Ramos (cell line): ENCODE results near the gene TBC1D16.
"Not testable (repeated sequence)": the region's sequence is repeated elsewhere in the genome, so short reads cannot be mapped to it uniquely, and the experiment has no call there.

Source experiments
- in situ Hi-C: fragments of 300-500 bp; cut with MboI; formaldehyde crosslinking; loops from one replicate; pipeline ENCODE4 v1.14.3; 2022; ENCODE audit warnings: low sequenced_read_pairs; ENCODE audit not compliant: unreplicated experiment

The TBC1D16 gene

GRCh38 chr17:80053102-80053501 lies 17.4 kb upstream of the TBC1D16 start:
- in situ Hi-C loops = no loop called here

DNA sequence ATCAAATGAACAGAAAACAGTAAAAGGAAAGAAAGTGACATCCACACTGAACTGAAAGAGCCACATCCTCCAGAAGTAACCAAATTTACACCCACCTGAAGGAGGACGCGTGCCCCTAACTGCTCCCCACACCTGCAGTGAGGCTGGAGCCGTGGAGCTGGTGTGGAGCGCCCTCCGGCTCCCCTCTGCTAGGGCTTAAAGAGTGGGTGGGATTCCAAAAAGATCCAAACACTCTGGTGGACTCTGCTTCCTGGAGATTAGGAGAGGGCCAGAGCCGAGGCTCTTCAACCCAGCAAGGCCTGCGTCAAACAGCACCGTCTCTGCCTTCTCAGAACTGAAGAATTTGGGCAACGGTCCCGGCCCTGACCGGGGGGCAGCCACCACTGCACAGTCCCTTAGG lies 16.0 kb upstream of the TBC1D16 start:
- in situ Hi-C loops = no loop called here

- in situ Hi-C loops = no loop called here
These were observed 15.0 kb upstream of the TBC1D16 start for GRCh38 chr17:80050706-80051105.

DNA sequence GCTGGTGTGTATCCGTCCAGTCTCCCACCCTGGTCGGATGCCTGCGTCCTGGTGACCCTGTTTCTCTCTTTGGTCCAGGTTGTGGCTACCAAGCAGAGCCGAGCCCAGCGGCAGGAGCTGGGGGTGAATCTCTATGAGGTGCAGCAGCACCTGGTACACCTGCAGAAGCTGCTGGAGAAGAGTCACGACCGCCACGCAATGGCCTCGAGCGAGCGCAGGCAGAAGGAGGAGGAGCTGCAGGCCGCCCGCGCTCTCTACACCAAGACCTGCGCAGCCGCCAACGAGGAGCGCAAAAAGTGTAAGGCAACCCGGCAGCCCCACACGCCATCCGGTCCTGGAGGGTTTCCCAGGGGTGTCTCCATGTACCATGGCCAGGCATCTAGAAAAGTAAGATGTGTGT lies 14.3 kb upstream of the TBC1D16 start:
- in situ Hi-C loops = no loop called here

DNA sequence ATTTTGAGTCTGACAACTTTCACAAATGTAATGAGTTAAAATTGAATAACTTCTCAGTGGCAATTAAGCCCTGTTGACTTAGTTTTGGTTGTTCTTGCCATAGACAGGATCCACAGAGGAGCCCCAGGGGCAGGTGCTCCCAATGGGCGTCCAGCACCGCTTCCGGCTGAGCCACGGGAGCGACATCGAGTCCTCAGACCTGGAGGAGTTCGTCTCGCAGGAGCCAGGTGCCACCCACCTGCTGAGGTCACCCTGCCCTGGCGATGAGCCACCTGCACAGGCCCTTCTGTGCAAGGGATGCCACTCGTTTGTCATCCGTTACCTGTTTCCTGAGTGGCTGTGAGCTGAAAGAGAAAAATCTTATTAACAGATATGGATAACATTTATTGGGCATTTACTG lies 11.5 kb upstream of the TBC1D16 start:
- in situ Hi-C loops = no loop called here

- in situ Hi-C loops = not testable (repeated sequence)
These were observed 11.0 kb upstream of the TBC1D16 start for GRCh38 chr17:80046709-80047108.

DNA sequence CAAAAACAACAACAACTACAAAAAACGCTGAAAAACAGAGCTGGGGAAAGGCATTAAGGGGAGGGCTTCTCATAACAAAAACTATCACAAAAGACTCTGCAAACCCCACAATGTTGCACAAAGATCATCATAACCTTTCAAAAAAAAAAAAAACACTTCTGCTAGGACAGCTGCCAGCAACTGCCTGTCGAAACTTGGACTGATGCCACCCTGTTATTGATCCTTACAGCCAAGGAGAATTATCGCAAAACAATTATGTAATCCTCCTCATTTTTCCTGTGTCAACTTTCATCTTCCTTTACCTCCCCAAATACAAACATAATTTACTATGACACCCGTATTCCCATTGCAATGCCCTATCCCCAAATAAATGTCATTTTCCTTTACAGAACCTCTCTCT lies 10.0 kb upstream of the TBC1D16 start:
- in situ Hi-C loops = no loop called here

DNA sequence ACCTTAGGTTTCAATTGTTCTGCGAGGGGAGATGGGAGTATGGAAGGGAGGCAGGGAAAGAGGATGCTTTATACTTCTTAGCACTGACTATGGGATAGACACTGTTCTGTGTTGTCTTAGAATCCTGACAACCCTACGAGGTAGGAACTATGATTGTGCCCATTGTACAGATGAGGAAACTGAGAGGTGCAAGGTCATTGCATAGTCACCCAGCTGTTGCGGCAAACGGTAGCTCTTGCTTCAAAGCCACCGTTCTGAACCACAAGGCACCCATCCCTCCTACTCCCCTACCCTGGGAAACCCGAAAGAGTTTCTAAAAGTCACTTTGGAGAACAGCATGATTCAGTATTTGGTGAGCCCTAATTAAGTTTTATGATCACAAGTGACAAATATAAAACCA lies 8.3 kb upstream of the TBC1D16 start:
- in situ Hi-C loops = no loop called here

DNA sequence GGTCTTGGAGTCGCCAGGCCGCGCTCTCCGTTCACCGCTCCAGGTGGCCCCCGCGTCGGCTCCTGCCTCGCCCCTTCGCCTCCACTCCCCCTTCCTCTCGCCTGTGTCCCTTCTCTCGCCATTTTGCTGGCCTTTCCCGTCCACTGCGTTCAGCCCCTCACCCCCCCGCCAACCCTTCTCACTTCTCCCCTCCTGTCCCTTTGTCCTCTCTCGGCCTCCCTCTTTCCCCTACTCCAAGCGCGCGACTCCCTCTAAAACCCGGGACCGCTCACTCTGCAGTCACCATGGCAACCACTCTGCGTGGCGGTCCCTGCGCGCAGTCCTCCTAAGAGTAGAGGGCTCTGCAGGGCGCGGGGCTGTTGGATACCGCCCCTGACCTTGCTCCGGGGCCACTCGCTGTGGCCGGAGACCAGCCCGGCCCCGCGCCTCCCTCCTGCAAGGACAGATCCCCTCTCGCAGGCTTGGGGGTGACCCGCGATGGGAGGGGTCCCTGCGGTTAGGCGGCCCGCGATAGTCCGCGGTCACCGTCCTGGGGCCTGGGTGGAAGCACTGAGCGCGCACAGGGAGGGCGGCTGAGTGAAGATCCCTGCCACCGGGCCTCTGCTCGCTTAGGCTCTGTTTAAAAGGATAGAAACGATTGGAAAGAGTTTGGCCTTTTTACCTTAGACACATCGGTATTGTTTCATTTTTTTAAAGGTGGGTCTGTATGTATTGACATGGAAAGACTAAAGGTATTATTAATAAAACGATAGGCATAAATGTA lies 1.2 kb upstream of the TBC1D16 start:
- in situ Hi-C loops = no loop called here

DNA sequence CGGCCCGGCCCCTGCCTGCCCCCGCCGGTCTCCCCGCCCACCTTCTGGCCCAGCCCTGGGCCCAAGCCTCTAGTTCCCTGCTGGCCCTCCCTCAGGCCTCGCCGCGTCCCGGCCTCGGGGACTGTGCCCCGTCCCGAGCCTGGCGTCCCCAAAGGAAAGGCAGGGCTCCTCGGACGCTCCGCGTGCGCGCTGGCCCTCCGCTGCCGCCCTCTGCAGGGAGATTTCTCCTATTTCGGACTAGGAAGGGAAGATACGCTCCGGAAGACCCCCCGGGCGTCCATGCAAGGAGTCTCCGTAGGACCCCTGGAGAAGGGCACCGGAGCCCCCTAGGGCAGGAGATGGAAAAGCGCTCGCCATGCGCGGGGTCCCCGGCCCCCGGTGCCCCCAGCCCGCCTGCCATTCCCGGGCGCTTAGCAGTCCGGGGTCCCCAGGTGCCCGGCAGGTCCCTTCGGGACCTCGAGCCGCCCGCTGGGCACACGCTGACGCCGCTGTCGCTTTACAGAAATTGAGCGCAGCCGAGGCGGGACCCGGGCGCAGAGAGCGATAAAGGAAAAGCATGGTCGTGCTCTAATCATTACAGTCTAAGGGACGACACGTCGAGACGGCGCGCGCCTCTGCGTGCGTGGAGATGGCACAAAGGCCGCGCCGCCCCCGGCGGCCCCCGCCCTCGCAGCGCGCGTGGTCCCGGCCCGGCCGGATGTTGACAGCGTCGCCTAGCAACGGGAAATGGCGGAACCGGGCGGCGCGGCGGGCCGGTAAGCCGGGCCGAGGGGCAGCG lies 454 bp upstream of the TBC1D16 start, which contains the start of gene CCDC40:
TSS of gene CCDC40 (plus strand) at position 706 of the 778 bp plus-strand sequence. CDS start at position 727, 21 bp downstream.
- in situ Hi-C loops = no loop called here

GRCh38 chr17:80034791-80035686 lies 633 bp downstream of the TBC1D16 start:
- in situ Hi-C loops = no loop called here

GRCh38 chr17:80033840-80034239 lies 1.8 kb downstream of the TBC1D16 start:
- in situ Hi-C loops = no loop called here

- in situ Hi-C loops = no loop called here
These were observed 3.0 kb downstream of the TBC1D16 start for GRCh38 chr17:80032614-80033171.

- in situ Hi-C loops = no loop called here
These were observed 3.8 kb downstream of the TBC1D16 start for GRCh38 chr17:80031691-80032430.

- in situ Hi-C loops = no loop called here
These were observed 4.8 kb downstream of the TBC1D16 start for GRCh38 chr17:80030730-80031410.

DNA sequence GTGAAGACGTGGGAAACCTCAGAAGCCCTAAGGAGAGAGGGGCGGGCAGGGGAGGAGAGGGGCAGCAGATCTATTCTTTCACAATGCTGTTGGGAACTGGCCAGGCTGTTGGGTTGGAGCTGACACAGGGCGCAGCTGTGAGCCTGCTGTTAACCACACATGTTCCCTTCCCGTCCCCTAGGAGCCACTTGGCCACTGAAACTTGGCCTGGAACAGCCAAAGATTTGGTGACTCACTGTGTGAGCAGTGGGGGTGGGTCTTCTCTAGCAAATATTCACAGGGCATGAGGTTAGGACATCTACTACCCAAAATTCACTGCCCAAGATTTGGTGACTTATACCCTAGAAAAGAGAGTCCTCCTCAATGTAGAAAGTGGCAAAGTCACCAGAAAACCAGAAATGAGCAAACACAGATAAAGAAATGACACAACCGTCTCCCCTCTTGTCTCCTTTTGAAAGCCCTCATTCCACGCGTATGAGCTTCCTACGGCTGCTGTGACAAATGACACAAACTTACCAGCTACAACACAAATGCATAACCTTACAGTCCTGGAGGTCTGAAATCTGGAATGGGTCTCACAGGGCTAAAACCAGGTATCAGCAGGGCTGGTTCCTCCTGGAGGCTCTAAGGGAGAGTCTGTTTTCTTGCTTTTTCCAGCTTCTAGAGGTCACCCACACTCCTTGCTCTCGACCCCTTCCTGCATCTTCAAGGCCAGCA lies 6.3 kb downstream of the TBC1D16 start:
- in situ Hi-C loops = no loop called here

- in situ Hi-C loops = no loop called here
These were observed 7.6 kb downstream of the TBC1D16 start for GRCh38 chr17:80028030-80028429.

DNA sequence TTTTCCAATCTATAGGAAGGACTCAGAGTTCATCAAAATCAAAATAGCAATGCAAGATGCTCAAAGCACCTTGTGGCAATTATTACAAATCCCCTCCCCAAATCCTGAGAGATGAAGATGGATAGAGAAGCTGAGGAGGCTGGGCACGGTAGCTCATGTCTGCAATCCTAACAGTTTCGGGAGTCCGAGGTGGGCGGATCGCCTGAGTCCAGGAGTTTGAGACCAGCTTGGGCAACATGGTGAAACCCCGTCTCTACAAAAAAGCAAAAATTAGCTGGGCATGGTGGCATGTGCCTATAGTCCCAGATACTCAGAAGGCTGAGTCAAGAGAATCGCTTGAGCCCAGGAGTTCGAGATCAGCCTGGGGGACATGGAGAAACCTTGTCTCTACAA lies 8.6 kb downstream of the TBC1D16 start:
- in situ Hi-C loops = no loop called here
